Measurements from ENCODE around the gene GTF3C5.
"Not testable (repeated sequence)": the region's sequence is repeated elsewhere in the genome, so short reads cannot be mapped to it uniquely, and the experiment has no call there.

Gene GTF3C5

DNA sequence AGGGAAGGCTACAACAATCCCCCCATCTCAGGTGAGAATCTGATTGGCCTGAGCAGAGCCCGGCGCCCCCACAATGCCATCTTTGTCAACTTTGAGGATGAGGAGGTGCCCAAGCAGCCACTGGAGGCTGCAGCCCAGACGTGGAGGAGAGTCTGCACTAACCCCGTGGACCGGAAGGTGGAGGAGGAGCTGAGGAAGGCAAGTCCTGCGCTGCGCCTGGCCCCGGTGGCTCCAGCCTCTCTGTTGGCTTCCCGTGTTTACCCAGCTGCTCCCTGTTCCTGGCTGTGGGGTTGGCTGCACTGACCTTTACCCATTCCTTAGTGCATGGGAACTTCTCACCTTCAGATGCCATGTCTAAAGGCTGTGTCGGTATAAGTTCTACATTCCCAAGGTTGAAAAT, 20.0 kb downstream of the GTF3C5 start:
- peak in 2 of 10 donors; percentile 58 to 80 for DNase-seq
- intact Hi-C loops (cut with DNase I): no loop called here

- intact Hi-C loops (cut with DNase I): no loop called here
Measured at GRCh38 chr9:133051281-133051900, 20.6 kb downstream of the GTF3C5 start.

DNA sequence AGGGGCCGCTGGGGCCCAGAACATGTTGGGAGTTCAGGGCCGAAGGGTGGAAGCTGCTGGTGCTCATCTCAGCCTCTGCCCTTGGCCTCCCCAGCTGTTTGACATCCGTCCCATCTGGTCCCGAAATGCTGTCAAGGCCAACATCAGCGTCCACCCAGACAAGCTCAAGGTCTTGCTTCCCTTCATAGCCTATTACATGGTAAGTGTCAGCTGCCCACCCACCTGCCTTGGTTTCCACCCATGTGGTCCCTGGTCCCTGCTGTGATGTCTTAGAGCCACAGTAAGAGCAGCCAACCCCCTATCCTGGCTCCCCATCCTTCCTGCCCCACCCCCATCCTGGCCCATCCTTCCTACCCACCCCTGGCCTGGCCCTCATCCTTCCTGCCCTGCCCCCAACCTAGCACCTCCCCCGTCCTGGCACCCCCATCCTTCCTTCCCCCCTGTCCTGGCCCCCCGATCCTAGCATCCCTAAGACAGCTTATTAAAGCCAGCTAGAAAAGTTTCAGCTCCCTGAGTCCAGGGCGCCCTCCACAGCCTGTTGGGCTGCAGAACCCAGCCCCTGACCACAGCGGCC, 21.3 kb downstream of the GTF3C5 start:
- intact Hi-C loops (cut with DNase I): no loop called here
- DNase-seq: peak in 3 of 10 donors; percentile 37 to 74 (median 71)

More at GRCh38 chr9:133051281-133051900, 20.6 kb downstream of the GTF3C5 start:
- DNase-seq: peak in 2 of 10 donors; percentile 65 to 83

DNA sequence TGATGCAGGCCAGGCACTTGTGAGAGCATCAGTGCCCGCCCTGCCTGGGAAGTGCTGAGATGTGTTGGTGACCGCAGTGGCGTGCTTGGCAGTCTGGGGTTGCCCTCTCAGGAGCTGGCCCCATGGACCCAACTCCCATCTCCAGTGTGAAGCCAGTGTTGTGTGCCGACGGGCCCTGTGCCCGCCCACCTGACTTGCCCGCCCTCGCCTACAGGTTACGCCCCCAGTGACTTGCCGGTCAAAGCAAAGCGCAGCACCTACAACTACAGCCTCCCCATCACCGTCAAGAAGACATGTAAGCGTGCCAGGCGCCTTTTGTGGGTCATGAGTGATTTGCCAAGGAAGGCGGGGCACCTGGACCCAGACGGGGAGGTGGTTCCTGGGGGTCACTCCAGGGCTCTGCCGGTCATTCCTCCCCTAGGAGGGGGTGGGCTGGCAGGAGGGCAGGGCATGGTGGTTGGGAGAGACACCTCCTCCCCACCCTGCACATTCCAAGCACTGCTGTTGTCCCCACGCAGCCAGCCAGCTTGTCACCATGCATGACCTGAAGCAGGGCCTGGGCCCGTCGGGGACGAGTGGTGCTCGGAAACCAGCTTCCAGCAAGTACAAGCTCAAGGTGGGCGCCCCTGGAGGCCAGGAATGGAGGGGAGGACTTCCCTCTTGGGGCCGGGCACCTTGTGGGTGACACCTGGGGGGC, 23.5 kb downstream of the GTF3C5 start:
- intact Hi-C loops (cut with DNase I): no loop called here
- peak in 2 of 10 donors; percentile 78 for DNase-seq

DNA sequence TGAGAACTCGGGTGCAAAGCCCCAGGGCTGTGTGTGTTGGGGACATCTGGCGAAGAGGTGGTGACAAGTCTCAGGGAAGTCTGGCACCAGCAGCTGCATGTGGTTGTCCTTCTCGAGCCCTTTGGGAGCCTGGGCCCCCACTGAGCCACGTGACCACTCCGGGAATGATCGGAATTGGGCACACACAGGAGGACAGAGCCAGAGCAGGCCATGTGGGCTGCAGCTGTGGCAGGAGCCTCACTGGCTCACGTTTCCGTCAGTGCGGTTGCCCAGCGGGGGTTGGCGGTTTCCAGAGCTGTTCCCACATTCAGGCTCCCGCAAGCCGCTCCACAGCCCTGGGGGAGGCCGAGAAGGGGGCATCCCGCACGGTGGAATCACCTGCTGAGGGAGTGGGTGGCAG, 24.2 kb downstream of the GTF3C5 start:
- peak in 4 of 10 donors; percentile 43 to 89 (median 72) for DNase-seq
- intact Hi-C loops (cut with DNase I): loop anchor here (5.0 kb wide), 1 partner anchor 42 kb away; no protein-coding TSS in a partner anchor

GRCh38 chr9:133055788-133056420, 25.1 kb downstream of the GTF3C5 start:
- peak in 2 of 10 donors; percentile 53 to 66 for DNase-seq
- intact Hi-C loops (cut with DNase I): loop anchor here (5.0 kb wide), 1 partner anchor 41 kb away; no protein-coding TSS in a partner anchor

DNA sequence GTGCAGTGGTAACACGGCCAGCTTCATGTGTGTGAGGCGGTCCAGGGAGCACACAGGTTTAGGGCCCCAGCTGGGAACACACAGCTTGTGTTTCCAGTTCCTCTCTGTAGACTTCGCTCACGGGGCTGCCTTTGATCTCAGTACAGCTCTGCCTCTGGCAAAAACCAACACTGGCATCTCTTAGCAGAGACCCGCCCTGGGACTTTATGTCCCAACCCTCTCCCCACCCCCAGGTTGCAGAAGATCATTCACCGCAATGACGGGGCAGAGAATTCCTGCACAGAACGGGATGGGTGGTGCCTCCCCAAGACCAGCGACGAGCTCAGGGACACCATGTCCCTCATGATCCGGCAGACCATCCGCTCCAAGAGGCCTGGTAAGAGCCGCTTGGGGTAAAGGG, 25.7 kb downstream of the GTF3C5 start:
- intact Hi-C loops (cut with DNase I): loop anchor here (5.0 kb wide), 1 partner anchor 41 kb away; no protein-coding TSS in a partner anchor

GRCh38 chr9:133057006-133057405, 26.2 kb downstream of the GTF3C5 start:
- peak in 2 of 10 donors; percentile 74 to 75 for DNase-seq
- intact Hi-C loops (cut with DNase I): loop anchor here (5.0 kb wide), 1 partner anchor 40 kb away; no protein-coding TSS in a partner anchor

More for the DNA sequence above, 25.7 kb downstream of the GTF3C5 start:
- peak in 1 of 10 donors; percentile 63 for DNase-seq

DNA sequence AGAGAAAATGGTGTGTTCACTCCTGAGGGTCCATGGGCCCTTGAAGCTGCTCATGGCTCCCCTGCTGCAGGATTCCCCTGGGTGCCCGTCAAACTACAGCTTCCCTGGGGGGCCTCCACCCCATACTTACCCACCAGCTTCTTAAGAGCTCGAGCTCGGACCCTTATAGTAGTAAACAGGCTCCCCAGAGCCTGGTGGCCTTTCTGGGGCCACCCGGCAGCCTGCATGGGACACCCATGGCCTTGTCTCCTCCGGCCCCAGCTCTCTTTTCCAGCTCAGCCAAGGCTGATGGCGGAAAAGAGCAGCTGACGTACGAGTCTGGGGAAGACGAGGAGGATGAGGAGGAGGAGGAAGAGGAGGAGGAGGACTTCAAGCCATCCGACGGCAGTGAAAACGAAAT, 26.8 kb downstream of the GTF3C5 start:
- peak in 2 of 10 donors; percentile 32 to 43 for DNase-seq
- intact Hi-C loops (cut with DNase I): loop anchor here (5.0 kb wide), 1 partner anchor 40 kb away; no protein-coding TSS in a partner anchor

DNA sequence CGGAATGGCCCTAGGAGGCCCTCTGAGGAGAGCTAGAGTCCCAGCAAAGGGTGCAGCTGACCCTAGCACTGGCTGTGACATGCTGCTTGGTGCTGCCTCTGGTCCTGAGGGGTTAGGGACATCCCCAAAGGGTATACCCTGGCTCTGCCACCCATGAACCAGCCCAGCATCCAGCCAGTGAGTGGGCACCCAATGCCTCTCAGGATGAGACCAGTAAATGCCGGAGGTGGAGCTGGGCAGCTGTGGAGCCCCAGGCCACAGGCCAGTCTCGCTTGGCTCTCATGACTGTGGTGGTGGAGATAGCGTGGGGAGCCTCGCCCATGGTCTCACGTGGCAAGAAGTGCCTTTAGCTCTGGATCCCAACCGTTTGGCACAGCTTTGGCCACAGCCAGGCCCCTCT, 27.3 kb downstream of the GTF3C5 start:
- DNase-seq: peak in 2 of 10 donors; percentile 64 to 68
- intact Hi-C loops (cut with DNase I): loop anchor here (5.0 kb wide), 1 partner anchor 39 kb away; no protein-coding TSS in a partner anchor

DNA sequence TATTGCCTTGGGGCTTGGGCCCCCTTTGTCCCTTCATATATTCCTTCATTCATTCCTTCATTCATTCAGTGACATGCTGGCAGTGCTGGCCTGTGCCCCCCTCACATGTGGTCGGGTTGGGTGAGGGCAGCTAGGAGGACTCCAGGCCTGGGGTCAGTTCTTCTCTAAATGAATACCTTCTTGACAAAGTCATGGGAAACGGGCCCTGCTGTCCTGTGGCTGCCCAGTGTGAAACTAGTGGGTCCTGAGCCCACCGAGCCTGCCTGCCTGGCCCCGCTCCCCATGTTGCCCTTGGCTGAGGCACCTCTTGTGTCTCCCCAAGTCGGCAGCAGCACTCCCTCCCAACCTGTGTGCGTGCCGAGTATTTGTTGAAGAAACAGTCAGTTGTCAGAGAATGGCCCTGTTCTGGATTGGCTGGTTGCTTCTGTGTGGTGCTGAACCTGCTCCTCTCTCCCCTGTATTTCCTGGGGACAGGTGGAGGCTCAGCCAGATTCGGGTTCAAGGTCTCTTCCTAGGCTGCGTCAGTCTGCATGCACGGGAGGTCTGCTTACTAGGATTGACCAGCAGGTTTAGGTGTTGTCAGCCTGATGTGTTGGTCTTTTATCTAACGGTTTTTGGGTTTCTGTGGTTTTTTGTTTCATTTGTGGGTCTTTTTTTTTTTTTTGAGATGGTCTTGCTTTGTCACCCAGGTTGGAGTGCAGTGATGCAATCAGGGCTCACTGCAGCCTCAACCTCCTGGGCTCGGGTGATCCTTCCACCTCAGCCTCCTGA, 27.9 kb downstream of the GTF3C5 start:
- intact Hi-C loops (cut with DNase I): loop anchor here (5.0 kb wide), 1 partner anchor 39 kb away; no protein-coding TSS in a partner anchor
- DNase-seq: peak in 2 of 10 donors; percentile 64 to 71

DNA sequence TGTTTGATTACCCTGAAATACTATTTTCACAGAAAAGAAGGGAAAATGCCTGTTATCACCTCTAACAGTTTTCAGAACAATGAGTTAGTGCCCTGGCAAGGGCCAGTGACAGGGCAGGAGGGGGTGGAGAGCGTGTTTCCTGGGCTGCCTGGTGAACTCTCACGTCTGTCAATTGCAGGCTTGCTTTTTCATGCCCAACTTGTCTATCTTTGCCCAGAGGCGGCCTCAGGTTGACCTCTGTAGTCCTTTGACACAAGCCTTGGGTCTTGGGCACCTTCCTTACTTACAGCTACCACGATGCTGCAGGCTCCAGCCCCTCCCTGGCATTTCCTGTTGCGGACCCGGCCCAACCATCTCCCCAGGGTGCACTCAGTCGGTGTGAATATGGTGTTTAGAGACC, 28.8 kb downstream of the GTF3C5 start:
- peak in 2 of 10 donors; percentile 22 to 48 for DNase-seq
- intact Hi-C loops (cut with DNase I): loop anchor here (5.0 kb wide), 1 partner anchor 38 kb away; no protein-coding TSS in a partner anchor

GRCh38 chr9:133060417-133060841, 29.6 kb downstream of the GTF3C5 start:
- intact Hi-C loops (cut with DNase I): no loop called here
- peak in 1 of 10 donors; percentile 14 for DNase-seq

GRCh38 chr9:133061019-133061763, 30.4 kb downstream of the GTF3C5 start:
- DNase-seq: peak in 1 of 10 donors; percentile 67
- intact Hi-C loops (cut with DNase I): not testable (repeated sequence)

DNA sequence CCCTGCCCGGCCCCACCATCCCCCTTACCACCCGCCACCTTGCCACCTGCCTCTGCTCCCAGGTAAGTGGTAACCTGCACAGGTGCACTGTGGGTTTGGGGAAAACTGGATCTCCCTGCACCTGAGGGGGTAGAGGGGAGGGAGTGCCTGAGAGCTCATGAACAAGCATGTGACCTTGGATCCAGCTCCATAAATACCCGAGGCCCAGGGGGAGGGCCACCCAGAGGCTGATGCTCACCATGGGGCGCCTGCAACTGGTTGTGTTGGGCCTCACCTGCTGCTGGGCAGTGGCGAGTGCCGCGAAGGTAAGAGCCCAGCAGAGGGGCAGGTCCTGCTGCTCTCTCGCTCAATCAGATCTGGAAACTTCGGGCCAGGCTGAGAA, 31.0 kb downstream of the GTF3C5 start, which contains the start of gene CEL:
CEL (plus strand) TSS at position 218 of the 382 bp plus-strand sequence; CDS start at position 240, 22 bp downstream.
- intact Hi-C loops (cut with DNase I): not testable (repeated sequence)

DNA sequence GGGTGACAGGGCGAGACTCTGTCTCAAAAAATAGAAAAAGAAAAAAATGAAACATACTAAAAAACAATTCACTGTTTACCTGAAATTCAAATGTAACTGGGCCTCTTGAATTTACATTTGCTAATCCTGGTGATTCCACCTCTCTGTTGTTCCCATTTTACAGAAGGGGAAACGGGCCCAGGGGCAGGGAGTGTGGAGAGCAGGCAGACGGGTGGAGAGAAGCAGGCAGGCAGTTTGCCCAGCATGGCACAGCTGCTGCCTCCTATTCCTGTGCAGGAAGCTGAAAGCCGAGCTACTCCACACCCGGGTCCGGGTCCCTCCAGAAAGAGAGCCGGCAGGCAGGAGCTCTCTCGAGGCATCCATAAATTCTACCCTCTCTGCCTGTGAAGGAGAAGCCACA, 31.8 kb downstream of the GTF3C5 start:
- intact Hi-C loops (cut with DNase I): not testable (repeated sequence)
- peak in 1 of 10 donors; percentile 46 for DNase-seq

More for the DNA sequence above, 31.0 kb downstream of the GTF3C5 start, which contains the start of gene CEL:
- peak in 1 of 10 donors; percentile 65 for DNase-seq

DNA sequence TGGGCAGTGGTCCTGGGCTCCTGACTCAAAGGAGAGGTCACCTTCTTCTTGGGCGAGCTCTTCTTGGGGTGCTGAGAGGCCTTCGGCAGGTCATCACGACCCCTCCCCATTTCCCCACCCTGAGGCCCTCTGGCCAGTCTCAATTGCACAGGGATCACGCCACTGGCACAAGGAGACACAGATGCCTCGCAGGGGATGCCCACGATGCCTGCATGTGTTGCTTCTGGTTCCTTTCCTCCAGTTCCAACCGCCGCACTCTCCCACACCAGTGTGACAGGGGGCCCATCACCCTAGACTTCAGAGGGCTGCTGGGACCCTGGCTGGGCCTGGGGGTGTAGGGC, 32.3 kb downstream of the GTF3C5 start:
- intact Hi-C loops (cut with DNase I): no loop called here
- no peak for DNase-seq

GRCh38 chr9:133063500-133064231, 32.9 kb downstream of the GTF3C5 start:
- DNase-seq: peak in 1 of 10 donors; percentile 72
- intact Hi-C loops (cut with DNase I): no loop called here

All from posterior cingulate gyrus (tissue), 11 donors.